HG02623 (cell line): Measurements from ENCODE around the gene MYH16.
"Not testable (repeated sequence)": the region's sequence is repeated elsewhere in the genome, so short reads cannot be mapped to it uniquely, and the experiment has no call there.

Experiments
- ATAC-seq: cut with Tn5 transposase; IDR thresholded peaks from one replicate; pipeline ENCODE4 v1.9.1; 2021; ENCODE audit warnings: moderate library complexity; ENCODE audit not compliant: unreplicated experiment

Gene MYH16

GRCh38 chr7:99301496-99301895 is 28.9 kb downstream of the MYH16 start:
- ATAC-seq = no peak

GRCh38 chr7:99305473-99306260 is 33.0 kb downstream of the MYH16 start:
- no peak for ATAC-seq

GRCh38 chr7:99308461-99309074 is 35.9 kb downstream of the MYH16 start:
- ATAC-seq = no peak

- ATAC-seq = no peak
These were observed 36.5 kb downstream of the MYH16 start for GRCh38 chr7:99309111-99309510.

GRCh38 chr7:99310004-99310403 is 37.4 kb downstream of the MYH16 start:
- ATAC-seq = no peak

- ATAC-seq = no peak
These were observed 39.1 kb downstream of the MYH16 start for GRCh38 chr7:99311702-99312101.

GRCh38 chr7:99312316-99313203 is 39.9 kb downstream of the MYH16 start:
- no peak for ATAC-seq

- ATAC-seq = no peak
These were observed 40.5 kb downstream of the MYH16 start for GRCh38 chr7:99313204-99313573.

GRCh38 chr7:99314504-99314903 is 41.9 kb downstream of the MYH16 start:
- ATAC-seq = no peak

GRCh38 chr7:99320371-99320770 is 47.7 kb downstream of the MYH16 start:
- ATAC-seq = no peak

- ATAC-seq = not testable (repeated sequence)
These were observed 50.0 kb downstream of the MYH16 start for GRCh38 chr7:99322659-99323058.

- no peak for ATAC-seq
These were observed 51.9 kb downstream of the MYH16 start for GRCh38 chr7:99324559-99324958.

GRCh38 chr7:99325001-99325493 is 52.4 kb downstream of the MYH16 start:
- no peak for ATAC-seq

GRCh38 chr7:99325592-99326407 is 53.2 kb downstream of the MYH16 start, which contains the start of gene ARPC1A:
Gene ARPC1A, plus strand, starts transcription at chr7:99325898. Its CDS starts 7,456 bp downstream, at chr7:99333354.
- ATAC-seq = peak; percentile 91

- no peak for ATAC-seq
These were observed 53.8 kb downstream of the MYH16 start for GRCh38 chr7:99326408-99326782.

GRCh38 chr7:99330314-99330961 is 57.8 kb downstream of the MYH16 start:
- ATAC-seq = not testable (repeated sequence)

- ATAC-seq = no peak
These were observed 58.4 kb downstream of the MYH16 start for GRCh38 chr7:99331002-99331401.

GRCh38 chr7:99339595-99339994 is 67.0 kb downstream of the MYH16 start:
- ATAC-seq = no peak

GRCh38 chr7:99340659-99341058 is 68.0 kb downstream of the MYH16 start:
- ATAC-seq = no peak

GRCh38 chr7:99344061-99344647 is 71.5 kb downstream of the MYH16 start:
- no peak for ATAC-seq
